DMS153 (cell line): ENCODE results near the gene CEACAM21.
A peak's percentile ranks its signal among the peaks of the same experiment; 100 is the strongest.

Experiments
- DNase-seq: peaks from one replicate; lab custom pipeline; 2025; lab: John Stamatoyannopoulos, UW

CEACAM21 gene

GRCh38 chr19:41587101-41587837 lies 11.3 kb downstream of the CEACAM21 start:
- DNase-seq: no peak

- DNase-seq: no peak
These were observed 11.9 kb downstream of the CEACAM21 start for GRCh38 chr19:41587838-41588210.

- DNase-seq: no peak
These were observed 12.7 kb downstream of the CEACAM21 start for GRCh38 chr19:41588497-41589209.

GRCh38 chr19:41589371-41589770 lies 13.4 kb downstream of the CEACAM21 start:
- no peak for DNase-seq

GRCh38 chr19:41590936-41591335 lies 15.0 kb downstream of the CEACAM21 start:
- no peak for DNase-seq

GRCh38 chr19:41591951-41592562 lies 16.1 kb downstream of the CEACAM21 start:
- DNase-seq: no peak

GRCh38 chr19:41595258-41595889 lies 19.4 kb downstream of the CEACAM21 start:
- peak; percentile 66 for DNase-seq

- no peak for DNase-seq
These were observed 19.9 kb downstream of the CEACAM21 start for GRCh38 chr19:41595890-41596280.

GRCh38 chr19:41597600-41598041 lies 21.7 kb downstream of the CEACAM21 start:
- DNase-seq: peak; percentile 68

GRCh38 chr19:41599175-41599966 lies 23.4 kb downstream of the CEACAM21 start:
- no peak for DNase-seq

- no peak for DNase-seq
These were observed 25.8 kb downstream of the CEACAM21 start for GRCh38 chr19:41601771-41602170.

GRCh38 chr19:41604831-41605230 lies 28.9 kb downstream of the CEACAM21 start:
- DNase-seq: no peak

GRCh38 chr19:41606215-41606837 lies 30.4 kb downstream of the CEACAM21 start:
- no peak for DNase-seq

- DNase-seq: no peak
These were observed 31.7 kb downstream of the CEACAM21 start for GRCh38 chr19:41607668-41608067.

- no peak for DNase-seq
These were observed 34.8 kb downstream of the CEACAM21 start for GRCh38 chr19:41610789-41611188.

- DNase-seq: no peak
These were observed 36.5 kb downstream of the CEACAM21 start for GRCh38 chr19:41612483-41612882.

- DNase-seq: no peak
These were observed 39.2 kb downstream of the CEACAM21 start for GRCh38 chr19:41615207-41615606.

- DNase-seq: no peak
These were observed 41.0 kb downstream of the CEACAM21 start for GRCh38 chr19:41616792-41617621.

GRCh38 chr19:41617941-41618730 lies 42.2 kb downstream of the CEACAM21 start:
- DNase-seq: no peak
